H9 (cell line): ENCODE data around the gene ADAMTS2. TPM values are rescaled to one million over a fixed set of nuclear protein-coding genes. Genes with fewer than 3 reads are reported as not detected.

Source experiments
- DNase-seq: peaks from one replicate; pipeline ENCODE4 v3.0.0-alpha.2; 2017
- H2AFZ ChIP-seq: one replicate; pipeline ENCODE4 v1.6.1; 2013; ENCODE audit warnings: mild to moderate bottlenecking, low read length, control low read depth, moderate library complexity
- H2AK5ac ChIP-seq: 2 replicates; pipeline ENCODE4 v1.6.1; 2013; ENCODE audit warnings: low read length, control low read depth, mixed read lengths; ENCODE audit not compliant: insufficient read length
- H2BK120ac ChIP-seq: one replicate; pipeline ENCODE4 v1.6.1; 2013; ENCODE audit warnings: low read depth, mild to moderate bottlenecking, low read length, control low read depth, inconsistent platforms; ENCODE audit not compliant: poor library complexity, severe bottlenecking
- H2BK12ac ChIP-seq: 2 replicates; pipeline ENCODE4 v1.6.1; 2013; ENCODE audit warnings: low read length, control low read depth, mixed read lengths, low read depth; ENCODE audit not compliant: insufficient read length
- H2BK15ac ChIP-seq: 2 replicates; pipeline ENCODE4 v1.6.1; 2013; ENCODE audit warnings: low read depth, low read length, control low read depth
- H2BK20ac ChIP-seq: one replicate; pipeline ENCODE4 v1.6.1; 2013; ENCODE audit warnings: low read depth, mild to moderate bottlenecking, low read length, control low read depth, inconsistent platforms; ENCODE audit not compliant: poor library complexity, severe bottlenecking
- H2BK5ac ChIP-seq: 2 replicates; pipeline ENCODE4 v1.6.1; 2013; ENCODE audit warnings: low read length, control low read depth, mixed read lengths; ENCODE audit not compliant: insufficient read length
- H3K14ac ChIP-seq: 2 replicates; pipeline ENCODE4 v1.6.1; 2013; ENCODE audit warnings: low read length, control low read depth; ENCODE audit not compliant: insufficient read depth
- H3K18ac ChIP-seq: 2 replicates; pipeline ENCODE4 v1.6.1; 2013; ENCODE audit warnings: low read depth, mild to moderate bottlenecking, mixed read lengths, low read length, control low read depth; ENCODE audit not compliant: insufficient read length
- H3K23ac ChIP-seq: 2 replicates; pipeline ENCODE4 v1.6.1; 2013; ENCODE audit warnings: low read length, control low read depth, mixed read lengths, low read depth; ENCODE audit not compliant: insufficient read length
- H3K23me2 ChIP-seq: 2 replicates; pipeline ENCODE4 v1.6.1; 2013; ENCODE audit warnings: low read depth, mild to moderate bottlenecking, mixed read lengths, low read length, control low read depth; ENCODE audit not compliant: insufficient read length, poor library complexity, severe bottlenecking
- H3K27ac ChIP-seq: 2 replicates; pipeline ENCODE4 v1.5.1; 2013; ENCODE audit warnings: low read length, control low read depth, mixed read lengths, low read depth; ENCODE audit not compliant: insufficient read length
- H3K27me3 ChIP-seq: 2 replicates; pipeline ENCODE4 v1.6.1; 2013; ENCODE audit warnings: low read length, control low read depth, inconsistent platforms; ENCODE audit not compliant: insufficient read depth
- H3K4ac ChIP-seq: 2 replicates; pipeline ENCODE4 v1.6.1; 2013; ENCODE audit warnings: low read depth, mild to moderate bottlenecking, control low read depth, inconsistent platforms, low read length, moderate library complexity
- H3K4me1 ChIP-seq: 2 replicates; pipeline ENCODE4 v1.6.1; 2013; ENCODE audit warnings: low read length, control low read depth, inconsistent platforms; ENCODE audit not compliant: insufficient read depth
- H3K4me2 ChIP-seq: 2 replicates; pipeline ENCODE4 v1.6.1; 2013; ENCODE audit warnings: low read length, control low read depth, mixed read lengths; ENCODE audit not compliant: insufficient read length, insufficient read depth
- H3K56ac ChIP-seq: 2 replicates; pipeline ENCODE4 v1.6.1; 2013; ENCODE audit warnings: low read depth, mild to moderate bottlenecking, mixed read lengths, low read length, control low read depth; ENCODE audit not compliant: insufficient read length
- H3K79me1 ChIP-seq: 2 replicates; pipeline ENCODE4 v1.6.1; 2013; ENCODE audit warnings: low read depth, mild to moderate bottlenecking, moderate library complexity, low read length, control low read depth, inconsistent platforms; ENCODE audit not compliant: insufficient read depth, poor library complexity, severe bottlenecking
- H3K79me2 ChIP-seq: 2 replicates; pipeline ENCODE4 v1.6.1; 2013; ENCODE audit warnings: low read length, control low read depth, inconsistent platforms; ENCODE audit not compliant: insufficient read depth
- H3K9ac ChIP-seq: 2 replicates; pipeline ENCODE4 v1.6.1; 2013; ENCODE audit warnings: low read length, control low read depth, mixed read lengths; ENCODE audit not compliant: insufficient read length; ENCODE audit errors: extremely low read depth
- H3K9me3 ChIP-seq: one replicate; pipeline ENCODE4 v1.6.1; 2013; ENCODE audit warnings: low read depth, low read length, inconsistent platforms; ENCODE audit not compliant: control insufficient read depth
- H3T11ph ChIP-seq: one replicate; pipeline ENCODE4 v1.6.1; 2013; ENCODE audit warnings: mild to moderate bottlenecking, low read length, control low read depth, inconsistent platforms
- H4K20me1 ChIP-seq: one replicate; pipeline ENCODE4 v1.6.1; 2013; ENCODE audit not compliant: control insufficient read depth, insufficient read length, insufficient read depth
- H4K5ac ChIP-seq: 2 replicates; pipeline ENCODE4 v1.6.1; 2013; ENCODE audit warnings: low read depth, mild to moderate bottlenecking, mixed read lengths, low read length, control low read depth; ENCODE audit not compliant: insufficient read length
- H4K8ac ChIP-seq: replicated peaks from 2 replicates; pipeline ENCODE4 v1.6.1; 2013; ENCODE audit warnings: low read length, control low read depth, mixed read lengths, low read depth; ENCODE audit not compliant: insufficient read length
- H4K91ac ChIP-seq: 2 replicates; pipeline ENCODE4 v1.6.1; 2013; ENCODE audit warnings: low read depth, mild to moderate bottlenecking, moderate library complexity, mixed read lengths, low read length, control low read depth; ENCODE audit not compliant: insufficient read length
- H3K27ac Mint-ChIP-seq, 3 experiments: 2 replicates in 2 of 3; 3 replicates in 1 of 3; pipeline ENCODE4 v1.8.0; 2020 to 2021; ENCODE audit warnings: mixed read lengths in 3 of 3, mild to moderate bottlenecking in 1 of 3, moderate library complexity in 1 of 3
- H3K27me3 Mint-ChIP-seq: 2 replicates; pipeline ENCODE4 v1.8.0; 2021; ENCODE audit warnings: low read depth, mild to moderate bottlenecking, moderate library complexity, mixed read lengths
- H3K36me3 Mint-ChIP-seq, 3 experiments: 2 replicates in 2 of 3; 3 replicates in 1 of 3; pipeline ENCODE4 v1.8.0; 2020 to 2021; ENCODE audit warnings: low read depth in 3 of 3, mixed read lengths in 3 of 3; ENCODE audit not compliant: insufficient read depth in 1 of 3
- H3K4me1 Mint-ChIP-seq, 2 experiments: 2 replicates each; pipeline ENCODE4 v1.8.0; 2020; ENCODE audit warnings: mixed read lengths in 2 of 2
- H3K4me3 Mint-ChIP-seq, 2 experiments: 2 replicates in 1 of 2; 3 replicates in 1 of 2; pipeline ENCODE4 v1.8.0; 2020 to 2021; ENCODE audit warnings: mild to moderate bottlenecking in 2 of 2, mixed read lengths in 2 of 2, moderate library complexity in 1 of 2
- H3K9me3 Mint-ChIP-seq, 2 experiments: 2 replicates in 1 of 2; 3 replicates in 1 of 2; pipeline ENCODE4 v1.8.0; 2020; ENCODE audit warnings: mild to moderate bottlenecking in 2 of 2, mixed read lengths in 2 of 2, moderate library complexity in 1 of 2
- WGBS: extraction: QIAGEN DNeasy Blood & Tissue Kit; methylation state at CpG from one replicate; pipeline ENCODE4 v1.1.7; 2013; ENCODE audit warnings: missing lambda C conversion rate, low lambda C conversion rate, mixed read lengths; ENCODE audit not compliant: insufficient read length; ENCODE audit errors: extremely low coverage; 5-methylcytosine and 5-hydroxymethylcytosine counted together
- total RNA-seq: library from RNA; stranded (reverse); gene quantifications from 2 replicates; pipeline ENCODE4 v1.2.1, GENCODE V29; 2021
- TF ChIP-seq, protein P1 (sequence below): fragments of 200-600 bp; sonication (generic); conservative IDR thresholded peaks from 3 replicates; pipeline ENCODE4 v1.8.0; 2021; ENCODE audit warnings: antibody characterized with exemption, mild to moderate bottlenecking

ADAMTS2 gene
- total RNA-seq, 1 experiment from 2014 or later = 5.4 TPM

DNA sequence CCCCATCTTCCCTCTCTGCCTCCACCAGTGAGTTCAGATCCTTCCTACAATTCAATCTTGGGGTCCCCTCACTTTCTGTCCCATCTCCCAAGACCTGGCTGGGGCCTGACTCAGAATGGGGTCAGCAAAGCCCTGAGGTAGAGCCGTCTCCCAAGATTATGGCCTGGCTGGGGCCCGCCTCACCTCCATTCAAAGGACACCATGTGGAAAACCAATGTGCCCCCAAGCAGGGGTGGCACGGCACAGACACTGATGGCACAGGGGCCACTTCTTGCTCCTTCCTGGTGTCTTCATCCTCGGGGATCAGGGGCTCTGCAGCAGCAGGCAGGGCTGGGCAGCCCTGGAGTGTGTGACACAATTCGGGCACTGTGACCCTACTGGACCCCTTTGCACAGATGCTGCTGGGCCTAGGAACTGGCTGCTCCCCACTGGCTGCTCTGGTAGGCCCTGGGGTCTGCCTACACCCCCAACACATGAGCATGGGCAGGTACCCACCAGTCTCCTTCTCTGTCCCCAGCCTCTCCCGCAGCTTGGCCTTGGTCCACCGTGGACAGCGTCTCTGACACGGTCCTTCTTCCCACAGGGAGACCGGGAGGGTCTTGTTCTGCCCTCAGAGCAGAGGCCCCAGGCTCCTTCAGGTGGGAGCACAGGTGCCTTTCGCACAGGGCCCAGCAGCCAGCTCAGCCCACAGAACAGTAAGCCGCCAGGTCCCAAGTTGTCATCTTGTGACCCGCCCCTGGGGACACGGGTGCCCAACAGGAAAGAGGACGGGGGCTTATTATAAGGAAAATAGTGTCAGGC is 89.5 kb downstream of the ADAMTS2 start:
- Histone ChIP-seq H3K27ac (no peak overlapping the region), H3K79me2 (no peaks in the 10 kb centered on the region), H3K4me1 (no peaks in the 10 kb centered on the region), H3K4ac (no peak overlapping the region; the same call in 1 of the 2 replicates), H3T11ph (no peak overlapping the region), H3K56ac (no peak overlapping the region), H2BK120ac (no peak overlapping the region), H3K14ac (no peak overlapping the region), H4K5ac (no peak overlapping the region), H4K20me1 (no peaks in the 10 kb centered on the region), H3K23ac (no peak overlapping the region), H3K18ac (no peak overlapping the region), H3K9me3 (no peaks in the 10 kb centered on the region), H3K23me2 (peaks cover 4% of the 10 kb centered on the region), H4K91ac (no peak overlapping the region), H2BK20ac (no peak overlapping the region), H2AK5ac (no peak overlapping the region), H2BK12ac (no peak overlapping the region), H2BK5ac (no peak overlapping the region), H3K4me2 (no peak overlapping the region), H3K27me3 (no peaks in the 10 kb centered on the region), H2BK15ac (no peak overlapping the region), H2AFZ (no peak overlapping the region), H3K9ac (no peak overlapping the region), H4K8ac (no peak overlapping the region), H3K79me1 (no peaks in the 10 kb centered on the region)
- Mint-ChIP-seq H3K27me3 (no peaks in the 10 kb centered on the region), H3K27ac (no peak overlapping the region), H3K4me3 (no peak overlapping the region), H3K9me3 (no peaks in the 10 kb centered on the region), H3K4me1 (peaks cover 3 to 4% of the 10 kb centered on the region in 2 experiments), H3K36me3 (no peaks in the 10 kb centered on the region)
- TF ChIP-seq, protein P1, sequence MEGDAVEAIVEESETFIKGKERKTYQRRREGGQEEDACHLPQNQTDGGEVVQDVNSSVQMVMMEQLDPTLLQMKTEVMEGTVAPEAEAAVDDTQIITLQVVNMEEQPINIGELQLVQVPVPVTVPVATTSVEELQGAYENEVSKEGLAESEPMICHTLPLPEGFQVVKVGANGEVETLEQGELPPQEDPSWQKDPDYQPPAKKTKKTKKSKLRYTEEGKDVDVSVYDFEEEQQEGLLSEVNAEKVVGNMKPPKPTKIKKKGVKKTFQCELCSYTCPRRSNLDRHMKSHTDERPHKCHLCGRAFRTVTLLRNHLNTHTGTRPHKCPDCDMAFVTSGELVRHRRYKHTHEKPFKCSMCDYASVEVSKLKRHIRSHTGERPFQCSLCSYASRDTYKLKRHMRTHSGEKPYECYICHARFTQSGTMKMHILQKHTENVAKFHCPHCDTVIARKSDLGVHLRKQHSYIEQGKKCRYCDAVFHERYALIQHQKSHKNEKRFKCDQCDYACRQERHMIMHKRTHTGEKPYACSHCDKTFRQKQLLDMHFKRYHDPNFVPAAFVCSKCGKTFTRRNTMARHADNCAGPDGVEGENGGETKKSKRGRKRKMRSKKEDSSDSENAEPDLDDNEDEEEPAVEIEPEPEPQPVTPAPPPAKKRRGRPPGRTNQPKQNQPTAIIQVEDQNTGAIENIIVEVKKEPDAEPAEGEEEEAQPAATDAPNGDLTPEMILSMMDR = no peak
- WGBS = no CpG with 5 or more reads among the region's 15 CpGs
- DNase-seq = peak; percentile 18
